Measurements from ENCODE around the gene SESTD1.

DNA sequence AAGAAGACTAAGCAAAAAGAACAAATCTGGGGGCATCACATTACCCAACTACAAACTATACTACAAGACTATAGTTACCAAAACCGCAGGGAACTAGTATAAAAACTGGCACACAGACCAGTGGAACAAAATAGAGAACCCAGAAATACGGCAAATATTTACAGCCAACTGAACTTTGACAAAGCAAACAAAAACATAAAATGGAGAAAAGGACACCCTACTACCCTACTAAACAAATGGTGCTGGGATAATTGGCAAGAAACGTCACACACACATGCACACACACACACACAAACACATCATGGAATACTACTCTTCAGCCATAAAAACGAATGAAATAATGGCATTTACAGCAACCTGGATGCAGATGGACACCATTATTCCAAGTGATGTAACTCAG, 53.3 kb downstream of the SESTD1 start:
- TF ChIP-seq CEBPB (IDR thresholded peaks at IDR 0.05; ENCODE audit: low read depth, low read length), result no peak
- TF ChIP-seq, protein P1, sequence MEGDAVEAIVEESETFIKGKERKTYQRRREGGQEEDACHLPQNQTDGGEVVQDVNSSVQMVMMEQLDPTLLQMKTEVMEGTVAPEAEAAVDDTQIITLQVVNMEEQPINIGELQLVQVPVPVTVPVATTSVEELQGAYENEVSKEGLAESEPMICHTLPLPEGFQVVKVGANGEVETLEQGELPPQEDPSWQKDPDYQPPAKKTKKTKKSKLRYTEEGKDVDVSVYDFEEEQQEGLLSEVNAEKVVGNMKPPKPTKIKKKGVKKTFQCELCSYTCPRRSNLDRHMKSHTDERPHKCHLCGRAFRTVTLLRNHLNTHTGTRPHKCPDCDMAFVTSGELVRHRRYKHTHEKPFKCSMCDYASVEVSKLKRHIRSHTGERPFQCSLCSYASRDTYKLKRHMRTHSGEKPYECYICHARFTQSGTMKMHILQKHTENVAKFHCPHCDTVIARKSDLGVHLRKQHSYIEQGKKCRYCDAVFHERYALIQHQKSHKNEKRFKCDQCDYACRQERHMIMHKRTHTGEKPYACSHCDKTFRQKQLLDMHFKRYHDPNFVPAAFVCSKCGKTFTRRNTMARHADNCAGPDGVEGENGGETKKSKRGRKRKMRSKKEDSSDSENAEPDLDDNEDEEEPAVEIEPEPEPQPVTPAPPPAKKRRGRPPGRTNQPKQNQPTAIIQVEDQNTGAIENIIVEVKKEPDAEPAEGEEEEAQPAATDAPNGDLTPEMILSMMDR (conservative IDR thresholded peaks at IDR 0.05; ENCODE audit: low read depth, low read length), result no peak
- TF ChIP-seq MAZ (IDR thresholded peaks at IDR 0.05; ENCODE audit: borderline replicate concordance, low read depth, low read length), result no peak
- no peak for TF ChIP-seq POLR2A (IDR thresholded peaks at IDR 0.05; ENCODE audit: low read depth, low read length)
- TF ChIP-seq, protein P2, sequence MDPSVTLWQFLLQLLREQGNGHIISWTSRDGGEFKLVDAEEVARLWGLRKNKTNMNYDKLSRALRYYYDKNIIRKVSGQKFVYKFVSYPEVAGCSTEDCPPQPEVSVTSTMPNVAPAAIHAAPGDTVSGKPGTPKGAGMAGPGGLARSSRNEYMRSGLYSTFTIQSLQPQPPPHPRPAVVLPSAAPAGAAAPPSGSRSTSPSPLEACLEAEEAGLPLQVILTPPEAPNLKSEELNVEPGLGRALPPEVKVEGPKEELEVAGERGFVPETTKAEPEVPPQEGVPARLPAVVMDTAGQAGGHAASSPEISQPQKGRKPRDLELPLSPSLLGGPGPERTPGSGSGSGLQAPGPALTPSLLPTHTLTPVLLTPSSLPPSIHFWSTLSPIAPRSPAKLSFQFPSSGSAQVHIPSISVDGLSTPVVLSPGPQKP (IDR thresholded peaks at IDR 0.05; ENCODE audit: borderline replicate concordance, low read depth, low read length), result no peak
- no peak for TF ChIP-seq SMC3 (IDR thresholded peaks at IDR 0.05; ENCODE audit: low read depth, low read length)
- TF ChIP-seq BHLHE40 (IDR thresholded peaks at IDR 0.05; ENCODE audit: low read depth, low read length), result no peak
- no peak for TF ChIP-seq MXI1 (IDR thresholded peaks at IDR 0.05; ENCODE audit: borderline replicate concordance, low read depth, low read length)
- TF ChIP-seq, protein P3, sequence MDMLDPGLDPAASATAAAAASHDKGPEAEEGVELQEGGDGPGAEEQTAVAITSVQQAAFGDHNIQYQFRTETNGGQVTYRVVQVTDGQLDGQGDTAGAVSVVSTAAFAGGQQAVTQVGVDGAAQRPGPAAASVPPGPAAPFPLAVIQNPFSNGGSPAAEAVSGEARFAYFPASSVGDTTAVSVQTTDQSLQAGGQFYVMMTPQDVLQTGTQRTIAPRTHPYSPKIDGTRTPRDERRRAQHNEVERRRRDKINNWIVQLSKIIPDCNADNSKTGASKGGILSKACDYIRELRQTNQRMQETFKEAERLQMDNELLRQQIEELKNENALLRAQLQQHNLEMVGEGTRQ (IDR thresholded peaks at IDR 0.05; ENCODE audit: low read depth, low read length), result no peak
